ENCODE measurements around the gene KNSTRN. TPM values are rescaled to one million over a fixed set of nuclear protein-coding genes. Genes with fewer than 3 reads are reported as not detected.
A peak's percentile ranks its signal among the peaks of the same experiment; 100 is the strongest.

KNSTRN gene
- total RNA-seq, 1 donor from 2014 or later: 15.7 TPM

- Histone ChIP-seq H3K27ac (ENCODE audit: low read depth, low read length) (peak overlapping the region; percentile 16), H3K9me3 (ENCODE audit: control insufficient read depth in 3 of 3, low read length in 3 of 3) (no peaks in the 10 kb centered on the region), H3K9ac (ENCODE audit: low read depth in 1 of 3, low read length in 3 of 3) (no peak overlapping the region), H3K27me3 (ENCODE audit: control insufficient read depth in 3 of 3, insufficient read depth in 3 of 3, low read length in 3 of 3) (no peaks in the 10 kb centered on the region), H3K36me3 (ENCODE audit: control insufficient read depth in 3 of 3, insufficient read depth in 3 of 3, low read length in 3 of 3) (peaks cover 4 to 13% (median 7%) of the 10 kb centered on the region in 3 donors), H3K4me1 (ENCODE audit: control insufficient read depth in 3 of 3, insufficient read depth in 3 of 3, low read length in 3 of 3) (peaks cover 0 to 10% (median 0%) of the 10 kb centered on the region in 3 donors), H3K4me3 (ENCODE audit: low read length in 3 of 3) (no peak overlapping the region)
These were observed 15.3 kb downstream of the KNSTRN start for GRCh38 chr15:40397688-40398412.

DNA sequence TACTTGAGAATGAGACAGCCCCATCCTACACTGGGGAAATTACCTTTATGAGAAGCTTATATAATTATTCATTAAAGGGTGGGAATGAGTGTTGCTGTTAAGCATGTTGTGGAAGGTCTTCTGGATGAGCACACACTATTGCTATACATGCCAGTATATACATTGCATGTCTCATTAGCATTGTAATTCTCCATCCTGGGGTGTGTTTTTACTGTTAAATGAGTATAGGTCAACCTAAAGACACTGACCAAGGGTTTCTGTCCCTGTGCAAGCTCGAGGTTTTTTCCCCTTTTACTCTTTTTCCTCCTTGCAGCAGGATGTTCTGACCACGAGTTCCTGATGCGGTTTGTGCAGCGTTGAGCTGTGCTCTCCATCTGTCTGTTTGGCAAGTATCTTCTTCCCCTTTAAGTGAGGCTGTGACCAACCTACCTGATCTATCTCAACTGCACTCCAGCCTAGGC, 15.9 kb downstream of the KNSTRN start:
- Histone ChIP-seq H3K9me3 (ENCODE audit: control insufficient read depth in 3 of 3, low read length in 3 of 3) (no peaks in the 10 kb centered on the region), H3K4me1 (ENCODE audit: control insufficient read depth in 3 of 3, insufficient read depth in 3 of 3, low read length in 3 of 3) (peaks cover 0 to 10% (median 0%) of the 10 kb centered on the region in 3 donors), H3K27ac (ENCODE audit: low read depth, low read length) (no peak overlapping the region), H3K4me3 (ENCODE audit: low read length in 3 of 3) (no peak overlapping the region), H3K27me3 (ENCODE audit: control insufficient read depth in 3 of 3, insufficient read depth in 3 of 3, low read length in 3 of 3) (no peaks in the 10 kb centered on the region), H3K9ac (ENCODE audit: low read depth in 1 of 3, low read length in 3 of 3) (no peak overlapping the region), H3K36me3 (ENCODE audit: control insufficient read depth in 3 of 3, insufficient read depth in 3 of 3, low read length in 3 of 3) (peaks cover 0 to 7% (median 4%) of the 10 kb centered on the region in 3 donors)

DNA sequence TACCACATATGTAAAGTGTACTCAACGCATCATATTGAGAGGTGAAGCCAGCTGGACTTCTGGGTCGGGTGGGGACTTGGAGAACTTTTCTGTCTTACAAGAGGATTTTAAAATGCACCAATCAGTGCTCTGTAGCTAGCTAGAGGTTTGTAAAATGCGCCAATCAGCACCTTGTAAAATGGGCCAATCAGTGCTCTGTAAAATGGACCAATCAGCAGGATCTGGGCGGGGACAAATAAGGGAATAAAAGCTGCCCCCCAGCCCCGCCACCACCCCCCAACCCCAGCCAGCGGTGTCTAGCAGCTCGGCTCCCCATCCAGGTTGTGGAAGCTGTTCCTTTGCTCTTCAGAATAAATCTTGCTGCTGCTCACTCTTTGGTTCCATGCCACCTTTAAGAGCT, 16.8 kb downstream of the KNSTRN start:
- no peaks in the 10 kb centered on the region for H3K27me3 ChIP-seq (ENCODE audit: control insufficient read depth in 3 of 3, insufficient read depth in 3 of 3, low read length in 3 of 3)
- H3K9me3 ChIP-seq (ENCODE audit: control insufficient read depth in 3 of 3, low read length in 3 of 3): no peaks in the 10 kb centered on the region
- H3K9ac ChIP-seq (ENCODE audit: low read depth in 1 of 3, low read length in 3 of 3): no peak overlapping the region
- H3K4me3 ChIP-seq (ENCODE audit: low read length in 3 of 3): no peak overlapping the region
- no peaks in the 10 kb centered on the region for H3K36me3 ChIP-seq (ENCODE audit: control insufficient read depth in 3 of 3, insufficient read depth in 3 of 3, low read length in 3 of 3)
- peaks cover 0 to 10% (median 0%) of the 10 kb centered on the region in 3 donors for H3K4me1 ChIP-seq (ENCODE audit: control insufficient read depth in 3 of 3, insufficient read depth in 3 of 3, low read length in 3 of 3)
- H3K27ac ChIP-seq (ENCODE audit: low read depth, low read length): no peak overlapping the region

DNA sequence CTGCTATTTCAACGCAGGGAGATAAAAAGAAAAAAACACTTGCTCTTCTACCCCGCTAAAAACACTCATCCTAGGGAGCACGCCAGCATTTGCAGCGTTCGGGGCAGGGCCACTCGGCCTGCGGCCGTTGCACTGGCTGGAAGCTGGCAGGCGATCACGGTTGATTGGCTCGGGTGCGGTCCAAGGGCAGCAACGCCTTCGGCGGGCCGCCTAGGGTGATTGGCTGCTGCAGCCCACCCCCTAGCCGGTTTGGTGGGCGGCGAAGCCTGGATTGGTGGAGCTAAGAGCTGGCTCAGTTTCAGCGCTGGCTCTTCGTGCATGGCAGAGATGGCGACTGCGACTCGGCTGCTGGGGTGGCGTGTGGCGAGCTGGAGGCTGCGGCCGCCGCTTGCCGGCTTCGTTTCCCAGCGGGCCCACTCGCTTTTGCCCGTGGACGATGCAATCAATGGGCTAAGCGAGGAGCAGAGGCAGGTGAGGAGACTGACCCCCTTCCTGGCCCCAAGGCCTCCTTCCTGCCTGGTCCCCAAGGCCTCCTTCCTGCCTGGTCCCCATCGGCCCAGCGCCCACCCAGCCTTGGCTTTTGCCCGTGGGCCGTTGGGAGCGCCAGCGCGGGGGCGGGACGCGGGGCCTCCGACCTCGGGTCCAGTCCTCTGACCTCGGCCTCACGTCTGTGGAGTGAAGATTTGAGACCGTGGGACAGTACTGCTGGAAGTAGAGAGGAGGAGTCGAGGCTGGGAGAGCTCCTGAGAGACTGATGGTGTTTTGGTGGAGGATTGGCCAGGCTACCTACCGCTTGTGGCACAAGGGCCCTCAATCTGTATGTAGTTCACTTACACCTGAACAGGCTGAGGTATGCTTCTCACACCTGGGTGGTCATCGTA, 23.2 kb downstream of the KNSTRN start, which contains the start of gene IVD:
Gene IVD (plus strand): TSS at position 295 of the 881 bp plus-strand sequence. CDS start 33 bp downstream, at position 328.
- H3K9me3 ChIP-seq (ENCODE audit: control insufficient read depth in 3 of 3, low read length in 3 of 3): no peaks in the 10 kb centered on the region
- H3K27ac ChIP-seq (ENCODE audit: low read depth, low read length): peak within 1 kb of the TSS; percentile 61
- peak within 1 kb of the TSS; percentile 87 to 96 (median 88) for H3K9ac ChIP-seq (ENCODE audit: low read depth in 1 of 3, low read length in 3 of 3)
- H3K36me3 ChIP-seq (ENCODE audit: control insufficient read depth in 3 of 3, insufficient read depth in 3 of 3, low read length in 3 of 3): peaks cover 10 to 26% (median 20%) of the 10 kb centered on the region in 3 donors
- no peaks in the 10 kb centered on the region for H3K27me3 ChIP-seq (ENCODE audit: control insufficient read depth in 3 of 3, insufficient read depth in 3 of 3, low read length in 3 of 3)
- peaks cover 13 to 21% (median 13%) of the 10 kb centered on the region in 3 donors for H3K4me1 ChIP-seq (ENCODE audit: control insufficient read depth in 3 of 3, insufficient read depth in 3 of 3, low read length in 3 of 3)
- peak within 1 kb of the TSS; percentile 81 to 94 (median 93) for H3K4me3 ChIP-seq (ENCODE audit: low read length in 3 of 3)

- Histone ChIP-seq H3K4me1 (ENCODE audit: control insufficient read depth in 3 of 3, insufficient read depth in 3 of 3, low read length in 3 of 3) (peaks cover 13 to 21% (median 13%) of the 10 kb centered on the region in 3 donors), H3K9ac (ENCODE audit: low read depth in 1 of 3, low read length in 3 of 3) (no peak overlapping the region), H3K27ac (ENCODE audit: low read depth, low read length) (no peak overlapping the region), H3K9me3 (ENCODE audit: control insufficient read depth in 3 of 3, low read length in 3 of 3) (no peaks in the 10 kb centered on the region), H3K4me3 (ENCODE audit: low read length in 3 of 3) (no peak overlapping the region), H3K36me3 (ENCODE audit: control insufficient read depth in 3 of 3, insufficient read depth in 3 of 3, low read length in 3 of 3) (peaks cover 20 to 37% (median 34%) of the 10 kb centered on the region in 3 donors), H3K27me3 (ENCODE audit: control insufficient read depth in 3 of 3, insufficient read depth in 3 of 3, low read length in 3 of 3) (no peaks in the 10 kb centered on the region)
These were observed 24.9 kb downstream of the KNSTRN start for GRCh38 chr15:40407330-40407990.

DNA sequence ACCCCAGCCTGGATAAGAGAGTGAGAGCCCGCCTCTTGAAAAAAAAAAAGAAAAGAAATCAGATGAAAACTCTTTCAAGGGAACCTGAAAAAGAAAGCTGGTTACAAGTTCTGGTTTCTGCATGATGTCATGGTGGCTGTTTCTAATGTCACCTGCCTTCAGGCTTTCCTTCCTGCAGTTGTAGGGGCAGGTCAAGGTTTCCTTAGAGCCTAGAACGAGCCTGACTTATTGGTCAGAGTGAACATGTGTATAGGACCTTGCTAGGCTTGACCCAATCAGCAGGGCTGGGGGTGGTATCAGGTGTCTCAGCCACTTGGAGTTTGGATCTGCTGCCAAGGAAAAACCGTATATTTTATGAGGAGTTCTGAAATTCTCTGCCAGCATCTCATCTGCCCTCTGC, 26.8 kb downstream of the KNSTRN start:
- H3K27ac ChIP-seq (ENCODE audit: low read depth, low read length): no peak overlapping the region
- H3K27me3 ChIP-seq (ENCODE audit: control insufficient read depth in 3 of 3, insufficient read depth in 3 of 3, low read length in 3 of 3): no peaks in the 10 kb centered on the region
- H3K9ac ChIP-seq (ENCODE audit: low read depth in 1 of 3, low read length in 3 of 3): no peak overlapping the region
- H3K4me1 ChIP-seq (ENCODE audit: control insufficient read depth in 3 of 3, insufficient read depth in 3 of 3, low read length in 3 of 3): peaks cover 13 to 21% (median 13%) of the 10 kb centered on the region in 3 donors
- peaks cover 29 to 47% (median 45%) of the 10 kb centered on the region in 3 donors for H3K36me3 ChIP-seq (ENCODE audit: control insufficient read depth in 3 of 3, insufficient read depth in 3 of 3, low read length in 3 of 3)
- no peak overlapping the region for H3K4me3 ChIP-seq (ENCODE audit: low read length in 3 of 3)
- H3K9me3 ChIP-seq (ENCODE audit: control insufficient read depth in 3 of 3, low read length in 3 of 3): no peaks in the 10 kb centered on the region

- H3K27ac ChIP-seq (ENCODE audit: low read depth, low read length): no peak overlapping the region
- H3K4me3 ChIP-seq (ENCODE audit: low read length in 3 of 3): no peak overlapping the region
- H3K9me3 ChIP-seq (ENCODE audit: control insufficient read depth in 3 of 3, low read length in 3 of 3): no peaks in the 10 kb centered on the region
- peaks cover 6 to 14% (median 7%) of the 10 kb centered on the region in 3 donors for H3K4me1 ChIP-seq (ENCODE audit: control insufficient read depth in 3 of 3, insufficient read depth in 3 of 3, low read length in 3 of 3)
- no peaks in the 10 kb centered on the region for H3K27me3 ChIP-seq (ENCODE audit: control insufficient read depth in 3 of 3, insufficient read depth in 3 of 3, low read length in 3 of 3)
- H3K36me3 ChIP-seq (ENCODE audit: control insufficient read depth in 3 of 3, insufficient read depth in 3 of 3, low read length in 3 of 3): peaks cover 40 to 58% (median 56%) of the 10 kb centered on the region in 3 donors
- H3K9ac ChIP-seq (ENCODE audit: low read depth in 1 of 3, low read length in 3 of 3): no peak overlapping the region
These were observed 28.0 kb downstream of the KNSTRN start for GRCh38 chr15:40410476-40410875.

GRCh38 chr15:40412095-40412759, 29.7 kb downstream of the KNSTRN start:
- Histone ChIP-seq H3K27me3 (ENCODE audit: control insufficient read depth in 3 of 3, insufficient read depth in 3 of 3, low read length in 3 of 3) (no peaks in the 10 kb centered on the region), H3K9ac (ENCODE audit: low read depth in 1 of 3, low read length in 3 of 3) (no peak overlapping the region), H3K27ac (ENCODE audit: low read depth, low read length) (no peak overlapping the region), H3K4me1 (ENCODE audit: control insufficient read depth in 3 of 3, insufficient read depth in 3 of 3, low read length in 3 of 3) (peaks cover 0 to under 1% (median 0%) of the 10 kb centered on the region in 3 donors), H3K36me3 (ENCODE audit: control insufficient read depth in 3 of 3, insufficient read depth in 3 of 3, low read length in 3 of 3) (peaks cover 50 to 72% (median 68%) of the 10 kb centered on the region in 3 donors), H3K4me3 (ENCODE audit: low read length in 3 of 3) (no peak overlapping the region), H3K9me3 (ENCODE audit: control insufficient read depth in 3 of 3, low read length in 3 of 3) (no peaks in the 10 kb centered on the region)

DNA sequence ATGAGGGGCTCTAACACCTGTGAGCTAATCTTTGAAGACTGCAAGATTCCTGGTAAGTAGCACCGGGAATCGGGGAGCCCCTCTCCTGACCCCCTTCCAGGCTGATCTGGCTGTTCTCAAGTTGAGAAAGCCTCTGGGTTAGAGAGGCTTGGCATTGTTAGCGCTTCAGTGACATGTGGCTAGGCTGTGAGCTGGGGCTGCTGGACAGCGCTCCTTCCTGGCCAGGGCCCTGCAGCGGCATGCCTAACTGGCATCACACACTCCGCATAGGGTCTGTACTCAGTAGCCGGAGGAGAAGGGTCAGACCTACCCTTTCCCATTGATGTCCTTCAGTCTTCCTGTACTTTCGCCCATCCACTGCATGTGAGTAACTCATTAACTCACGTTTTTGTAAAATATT, 30.5 kb downstream of the KNSTRN start:
- no peak overlapping the region for H3K27ac ChIP-seq (ENCODE audit: low read depth, low read length)
- H3K9ac ChIP-seq (ENCODE audit: low read depth in 1 of 3, low read length in 3 of 3): no peak overlapping the region
- H3K36me3 ChIP-seq (ENCODE audit: control insufficient read depth in 3 of 3, insufficient read depth in 3 of 3, low read length in 3 of 3): peaks cover 49 to 70% (median 68%) of the 10 kb centered on the region in 3 donors
- H3K4me3 ChIP-seq (ENCODE audit: low read length in 3 of 3): no peak overlapping the region
- H3K9me3 ChIP-seq (ENCODE audit: control insufficient read depth in 3 of 3, low read length in 3 of 3): no peaks in the 10 kb centered on the region
- H3K4me1 ChIP-seq (ENCODE audit: control insufficient read depth in 3 of 3, insufficient read depth in 3 of 3, low read length in 3 of 3): no peaks in the 10 kb centered on the region
- no peaks in the 10 kb centered on the region for H3K27me3 ChIP-seq (ENCODE audit: control insufficient read depth in 3 of 3, insufficient read depth in 3 of 3, low read length in 3 of 3)

Data from skeletal muscle tissue (tissue), 4 donors.